SW 1271 (cell line): ENCODE results near the gene MRPL28.
"Not testable (repeated sequence)": the region's sequence is repeated elsewhere in the genome, so short reads cannot be mapped to it uniquely, and the experiment has no call there.

ENCODE experiments used
- DNase-seq, 2 experiments: peaks; one replicate each; lab custom pipeline; 2025; lab: John Stamatoyannopoulos, UW

MRPL28 gene

GRCh38 chr16:373848-374615 lies 3.7 kb upstream of the MRPL28 start:
- no peak for DNase-seq

DNA sequence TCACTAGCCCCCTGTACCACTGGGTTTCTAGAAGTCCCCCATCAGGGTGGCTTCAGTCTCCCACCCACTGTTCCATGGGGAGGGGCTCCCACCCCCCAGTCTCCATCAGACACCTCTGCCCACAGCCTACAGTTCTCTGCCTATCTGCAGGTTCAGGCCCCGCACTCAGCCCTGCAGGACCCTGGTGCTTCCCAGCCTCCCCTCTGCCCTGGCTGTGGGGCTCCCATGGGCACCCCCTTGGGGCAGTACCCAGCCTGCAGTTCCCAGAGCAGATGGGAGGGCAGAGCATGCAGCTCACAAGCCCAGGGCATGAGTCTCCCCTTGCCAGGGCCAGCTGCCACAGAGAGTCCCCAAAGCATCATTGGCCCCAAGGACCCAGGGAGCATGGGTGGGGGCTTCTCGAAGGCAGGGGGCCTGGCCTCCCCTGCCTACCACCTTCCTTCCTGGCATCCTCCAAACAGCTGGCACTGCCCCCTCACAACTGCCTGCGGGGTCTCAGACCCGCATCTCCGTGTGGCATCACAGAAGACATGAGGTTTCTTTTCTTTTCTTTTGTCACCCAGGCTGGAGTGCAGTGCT lies 2.8 kb upstream of the MRPL28 start:
- DNase-seq, result no peak

DNA sequence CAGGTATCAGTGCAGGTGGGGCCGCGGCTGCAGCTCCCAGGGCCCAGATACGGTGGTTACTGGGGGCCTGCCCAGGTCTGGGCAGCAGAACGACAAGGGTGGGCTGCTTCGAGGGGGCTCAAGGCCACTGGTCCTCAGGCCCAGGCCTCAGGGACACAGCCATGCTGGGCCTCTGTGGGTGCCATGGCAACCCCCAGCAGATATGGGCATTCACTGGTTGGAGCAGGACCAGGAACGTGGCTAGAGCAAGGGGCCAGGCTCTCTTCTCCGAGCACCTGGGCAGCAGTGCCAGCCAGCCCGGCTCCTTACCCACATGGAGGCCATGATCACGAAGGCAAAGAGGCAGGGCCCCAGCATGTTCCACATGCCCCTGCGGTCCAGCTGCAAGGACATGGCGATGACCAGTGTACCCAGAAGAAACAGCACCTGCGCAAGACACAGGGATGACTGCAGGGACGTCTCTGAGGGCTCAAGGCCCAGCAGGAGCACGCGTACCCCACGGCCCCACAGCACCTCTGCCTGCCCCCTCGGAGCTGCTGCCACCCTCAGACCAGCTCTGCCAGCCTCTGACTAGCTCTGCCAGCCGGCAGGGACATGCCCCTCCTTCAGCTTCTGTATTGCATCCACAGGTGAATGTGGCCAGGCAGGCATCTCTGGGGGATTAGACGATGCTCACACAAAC lies 2.1 kb upstream of the MRPL28 start:
- no peak for DNase-seq

DNA sequence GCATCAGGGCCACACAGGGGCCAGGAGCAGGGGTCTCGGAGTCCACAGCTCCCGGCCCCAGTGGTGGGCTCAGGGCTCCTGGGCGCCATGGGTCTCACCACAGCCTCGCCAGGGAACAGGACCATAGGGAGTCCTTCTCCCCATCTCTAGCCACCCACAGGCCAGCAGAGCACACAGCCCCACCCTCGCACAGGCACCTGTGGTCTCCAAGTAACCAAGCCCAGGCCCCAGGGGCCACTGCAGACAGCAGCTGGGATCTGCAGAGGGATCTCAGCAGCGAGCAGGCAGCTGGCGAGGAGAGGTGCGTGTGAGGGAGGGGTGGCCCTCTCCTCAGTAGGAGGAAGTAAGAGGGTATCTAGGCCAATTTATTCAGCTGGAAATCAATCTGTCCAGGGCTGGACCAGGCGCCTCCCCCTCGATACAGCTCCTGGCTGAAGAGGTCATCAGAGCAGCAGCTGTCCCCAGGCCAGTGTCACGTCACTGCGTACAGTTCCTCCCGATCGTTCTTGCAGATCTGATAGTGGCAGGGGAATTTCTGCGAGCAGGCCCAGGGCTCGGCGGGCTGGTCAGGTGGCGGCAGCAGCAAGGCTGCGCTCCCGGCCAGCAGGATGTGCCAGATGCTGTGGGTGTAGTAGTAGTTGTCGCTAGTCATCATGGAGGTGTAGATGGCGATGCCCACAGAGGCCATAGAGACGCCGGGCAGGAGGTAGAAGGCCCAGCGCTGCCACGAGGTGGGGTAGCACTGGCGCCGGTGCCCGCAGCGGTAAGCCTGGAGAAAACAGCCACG lies 1.4 kb upstream of the MRPL28 start:
- DNase-seq, result no peak

DNA sequence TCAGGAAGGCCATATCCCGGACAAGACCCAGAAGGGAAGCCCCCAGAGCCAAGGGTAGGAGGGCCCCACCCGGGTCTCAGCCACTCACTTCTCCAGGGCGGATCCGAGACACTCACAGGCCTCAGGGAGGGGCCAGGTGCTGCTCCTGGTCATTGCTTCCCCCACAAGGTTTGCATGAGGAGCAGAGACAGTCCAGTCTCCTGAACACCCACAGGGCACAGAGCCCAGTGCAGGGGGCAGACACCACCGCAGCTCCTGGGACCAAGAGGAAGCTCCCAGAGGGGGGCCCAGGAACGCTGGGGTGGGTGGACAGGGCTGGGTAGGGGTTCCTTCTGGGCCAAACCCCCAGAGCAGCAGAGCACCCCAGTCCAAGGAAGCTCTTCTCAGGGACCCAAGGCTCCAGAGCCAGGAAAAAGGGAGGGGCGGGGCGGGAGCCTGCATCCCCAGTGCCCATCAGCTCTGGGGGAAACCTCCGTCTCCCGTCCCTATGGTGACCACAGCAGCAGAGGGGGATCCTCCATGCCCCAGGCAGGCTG lies 709 bp upstream of the MRPL28 start:
- no peak for DNase-seq

DNA sequence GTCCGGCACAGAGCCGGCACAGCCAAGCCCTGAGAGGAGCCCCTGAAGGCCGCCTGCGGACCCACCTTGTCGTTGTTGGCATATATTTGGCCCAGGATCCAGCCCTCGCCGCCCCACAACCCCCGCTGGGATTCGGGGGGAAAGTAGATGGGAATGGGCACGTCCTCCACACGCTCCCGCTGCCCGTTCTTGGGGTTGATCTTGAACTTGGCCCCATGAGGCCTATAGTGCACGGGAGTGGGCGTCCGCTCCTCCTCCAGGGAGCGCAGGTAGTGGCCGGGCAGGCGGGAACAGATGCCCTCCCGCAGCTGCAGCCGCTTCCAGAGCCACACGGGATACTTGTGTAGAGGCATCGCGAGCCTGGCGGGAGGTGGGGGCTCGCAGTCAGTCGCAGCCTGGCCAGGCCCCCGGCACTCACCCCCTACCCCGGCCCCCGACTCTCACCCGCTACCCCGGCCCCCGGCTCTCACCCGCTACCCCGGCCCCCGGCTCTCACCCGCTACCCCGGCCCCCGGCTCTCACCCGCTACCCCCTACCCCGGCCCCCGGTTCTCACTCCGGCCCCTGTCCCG lies 387 bp downstream of the MRPL28 start:
- DNase-seq, result no peak

GRCh38 chr16:369275-369865 lies 968 bp downstream of the MRPL28 start:
- no peak for DNase-seq

DNA sequence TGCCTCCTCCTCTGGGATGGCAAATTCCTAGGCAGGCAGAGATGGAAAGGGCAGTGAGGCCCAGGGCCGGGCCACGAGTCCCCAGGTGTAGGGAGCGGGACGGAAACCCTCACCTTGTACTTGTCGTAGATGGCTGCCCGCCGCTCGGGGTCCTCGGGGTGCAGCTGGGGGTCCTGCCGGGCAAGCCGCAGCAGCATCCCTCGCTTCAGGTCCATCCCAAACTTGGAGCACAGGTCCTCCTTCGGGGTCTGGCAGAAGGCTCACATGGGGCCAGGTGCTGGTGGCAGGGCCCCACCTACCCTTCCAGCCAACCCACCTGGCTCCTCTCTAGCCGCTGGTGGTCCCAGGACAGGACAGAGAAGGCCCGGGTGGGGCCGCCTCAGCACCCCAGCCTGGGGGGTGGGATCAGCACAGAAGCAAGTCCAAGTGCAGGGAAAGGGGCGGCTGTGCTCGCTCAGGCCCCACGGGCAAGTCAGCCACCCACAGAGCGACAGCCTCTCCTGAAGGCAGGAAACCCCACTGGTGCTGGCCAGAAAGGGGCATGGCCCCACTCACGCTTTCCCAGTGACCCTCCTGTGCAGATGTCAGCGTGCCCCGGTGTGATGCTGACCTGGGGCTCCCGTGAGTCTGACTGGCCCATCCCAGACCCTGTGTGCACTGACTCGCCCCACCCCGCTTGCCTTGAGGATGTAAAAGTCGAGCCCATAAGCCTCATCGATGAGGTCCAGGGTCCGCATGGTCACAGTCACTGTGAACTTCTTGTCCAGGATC lies 1.8 kb downstream of the MRPL28 start:
- no peak for DNase-seq

GRCh38 chr16:367333-367903 lies 2.9 kb downstream of the MRPL28 start:
- DNase-seq, result no peak

GRCh38 chr16:366476-366875 lies 3.9 kb downstream of the MRPL28 start:
- no peak for DNase-seq

DNA sequence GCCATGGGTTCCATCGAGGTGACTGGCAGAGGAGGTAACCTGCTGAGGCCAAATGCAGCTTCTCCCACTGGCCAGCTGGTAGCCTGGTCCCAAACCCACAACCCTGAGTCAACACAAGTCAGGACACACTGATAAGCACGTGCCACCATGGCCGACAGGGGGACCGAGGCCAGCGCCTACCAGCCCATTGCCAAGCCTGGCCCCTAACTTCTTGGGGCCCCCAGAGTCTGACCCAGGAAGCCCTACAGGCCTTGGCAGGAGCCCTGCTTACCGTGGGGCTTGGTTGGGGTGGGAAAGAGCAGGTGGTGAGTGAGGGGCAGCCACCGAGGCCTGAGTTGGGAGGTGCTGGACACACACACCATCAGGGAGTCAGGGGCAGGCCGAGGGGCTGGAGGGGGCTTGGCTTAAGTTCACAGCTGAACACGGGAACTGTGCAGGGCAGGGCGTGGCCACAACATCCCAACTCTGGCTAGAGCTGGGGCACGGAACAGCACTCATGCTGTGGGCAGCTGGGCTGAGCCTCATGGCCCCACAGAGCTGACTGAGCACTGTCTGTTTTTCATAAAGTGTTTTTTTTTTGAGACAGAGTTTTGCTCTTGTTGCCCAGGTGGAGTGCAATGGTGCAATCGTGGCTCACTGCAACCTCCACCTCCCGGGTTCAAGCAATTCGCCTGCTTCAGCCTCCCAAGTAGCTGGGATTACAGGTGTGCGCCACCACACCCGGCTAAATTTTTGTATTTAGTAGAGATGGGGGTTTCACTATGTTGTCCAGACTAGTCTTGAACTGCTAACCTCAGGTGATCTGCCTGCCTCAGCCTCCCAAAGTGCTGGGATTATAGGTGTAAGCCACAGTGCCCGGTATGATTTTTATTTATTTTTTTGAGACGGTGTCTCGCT lies 5.5 kb downstream of the MRPL28 start:
- no peak for DNase-seq

DNA sequence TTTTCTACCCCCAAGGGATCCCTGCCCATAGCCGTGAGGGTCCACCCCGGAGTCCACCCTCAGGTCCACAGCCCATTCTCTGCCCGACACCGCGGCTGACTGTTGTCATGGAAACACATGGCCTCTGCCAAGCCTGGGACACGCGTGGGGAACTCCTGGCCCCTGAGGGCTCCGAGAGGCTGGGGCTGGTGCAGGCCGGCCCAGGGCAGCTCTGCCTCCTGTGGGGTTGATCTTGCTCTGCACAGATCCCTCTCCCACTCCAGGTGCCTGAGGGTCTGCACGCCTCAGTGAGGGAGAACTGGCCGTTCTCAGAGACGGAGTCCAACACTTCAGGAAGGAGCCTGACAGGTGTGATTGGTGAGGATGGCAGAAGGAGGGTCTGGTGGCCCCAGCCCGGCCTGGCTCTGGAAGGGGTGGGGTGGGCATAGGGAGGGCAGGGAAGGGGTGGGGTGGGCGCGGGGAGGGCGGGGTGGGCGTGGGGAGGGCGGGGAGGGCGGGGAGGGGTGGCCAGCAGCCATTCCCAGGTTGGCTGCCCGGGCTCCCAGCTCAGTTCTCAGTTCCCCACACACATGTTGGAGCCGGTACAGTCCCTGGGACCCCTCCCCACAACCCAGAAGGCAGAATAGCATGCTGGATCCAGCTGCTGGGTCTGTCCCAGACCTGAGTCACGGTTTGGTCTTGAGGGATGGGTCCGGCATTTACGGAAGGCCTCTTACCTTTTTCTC lies 6.4 kb downstream of the MRPL28 start:
- no peak for DNase-seq

DNA sequence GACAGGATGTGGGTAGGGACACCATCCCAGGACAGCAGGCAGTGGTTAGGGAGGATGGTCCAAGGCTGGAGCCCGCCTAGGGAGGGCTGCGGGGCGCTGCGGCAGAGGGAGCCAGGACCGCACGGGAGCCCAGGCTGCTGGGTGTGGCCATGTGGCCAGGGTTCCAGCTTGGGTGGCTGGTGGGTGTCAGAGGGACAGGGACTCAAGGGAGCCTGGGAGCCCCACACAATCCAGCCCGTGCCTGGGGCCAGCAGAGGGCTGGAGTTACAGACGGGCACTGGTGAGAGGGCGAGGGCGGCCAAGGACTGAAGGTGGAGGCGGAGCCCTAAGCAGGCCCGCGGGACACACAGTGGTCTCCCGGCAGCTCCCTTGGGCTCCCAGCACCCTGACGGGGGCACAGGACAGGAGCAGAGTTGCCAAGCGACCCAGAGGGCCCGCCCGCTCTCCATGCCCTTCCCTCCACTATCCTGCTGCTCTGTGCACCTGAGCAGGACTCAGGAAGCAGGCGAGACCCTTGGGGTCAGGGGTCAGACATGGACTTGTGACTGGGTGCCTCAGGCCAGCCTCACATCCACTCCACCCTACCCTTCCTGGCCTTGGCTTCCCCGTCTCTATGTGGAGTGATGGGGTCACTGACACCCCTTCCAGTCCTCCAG lies 7.1 kb downstream of the MRPL28 start:
- no peak for DNase-seq

DNA sequence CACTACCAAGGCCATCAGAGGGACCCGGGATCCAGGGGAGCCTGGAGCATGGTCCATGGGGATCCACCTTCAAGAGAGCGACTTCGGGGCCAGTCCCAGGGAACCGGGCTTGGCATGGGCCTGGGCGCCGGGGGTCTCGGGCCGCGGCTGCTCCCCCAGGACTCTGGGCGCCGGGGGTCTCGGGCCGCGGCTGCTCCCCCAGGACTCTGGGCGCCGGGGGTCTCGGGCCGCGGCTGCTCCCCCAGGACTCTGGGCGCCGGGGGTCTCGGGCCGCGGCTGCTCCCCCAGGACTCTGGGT lies 7.7 kb downstream of the MRPL28 start:
- not testable (repeated sequence) for DNase-seq

DNA sequence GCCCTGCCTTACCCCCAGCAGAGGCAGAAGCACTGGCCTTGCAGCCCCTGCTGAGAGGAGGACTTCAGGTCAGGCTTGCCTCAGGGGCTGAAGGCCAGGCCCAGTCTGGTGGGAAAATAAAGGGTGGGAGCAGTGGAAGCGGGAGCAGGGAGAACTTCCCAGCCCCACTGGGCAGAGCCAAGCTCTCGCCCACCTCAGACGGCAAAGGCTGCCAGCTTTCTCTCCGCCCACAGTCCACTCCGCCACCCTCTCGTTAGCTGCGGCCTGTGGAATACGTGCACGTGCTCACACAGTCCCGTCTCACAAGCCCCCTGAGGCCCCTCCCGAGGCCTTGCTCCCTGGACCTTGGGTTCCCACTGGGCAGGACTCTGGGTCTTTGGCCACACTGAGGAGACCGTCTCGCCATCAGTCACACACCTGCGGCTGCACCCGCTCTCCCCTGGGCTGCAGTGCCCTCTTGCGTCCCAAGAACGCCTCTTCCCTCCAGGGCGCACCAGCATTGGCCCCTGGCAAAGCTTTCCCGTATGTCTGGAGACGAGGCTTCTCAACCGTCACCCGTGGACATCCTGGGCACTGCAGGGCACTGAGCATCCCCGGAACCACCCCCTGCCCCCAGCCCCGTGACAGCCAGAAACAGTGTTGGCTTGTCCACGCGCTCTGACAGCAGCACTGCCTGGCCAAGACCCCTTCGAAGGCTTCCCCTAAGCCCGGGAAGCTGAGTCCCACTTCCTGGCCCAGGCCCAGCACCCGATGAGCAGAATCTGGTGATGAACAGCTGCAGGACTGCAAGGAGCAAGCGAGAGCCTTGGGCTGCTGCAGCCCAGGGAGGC lies 8.3 kb downstream of the MRPL28 start:
- peak; percentile 42 to 71 for DNase-seq

DNA sequence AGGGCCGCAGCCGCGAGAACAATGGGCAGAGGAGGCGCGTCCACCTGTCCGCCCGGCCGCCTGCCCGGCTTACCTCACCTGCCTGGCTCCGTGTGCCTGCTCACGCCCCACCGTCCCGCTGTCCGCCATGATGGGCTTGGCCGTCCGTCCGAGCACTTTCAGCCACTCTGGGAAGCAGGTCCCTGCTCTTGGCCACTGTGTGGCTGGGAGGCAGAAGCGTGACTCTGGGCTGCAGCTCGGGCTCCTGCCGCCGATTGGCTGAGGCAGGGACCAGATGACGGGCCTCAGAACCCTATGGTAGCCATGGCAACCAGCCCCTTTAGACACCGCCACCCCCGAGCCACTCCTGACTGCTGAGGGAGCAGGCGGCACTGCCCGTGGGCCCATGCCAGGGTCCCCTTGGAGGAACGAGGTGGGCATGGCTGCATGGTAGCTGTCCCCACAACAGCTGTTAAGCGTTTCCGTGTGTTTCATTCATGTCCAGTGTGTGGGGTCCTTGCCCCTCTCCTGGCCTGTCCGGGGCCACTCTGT lies 8.9 kb downstream of the MRPL28 start:
- no peak for DNase-seq

DNA sequence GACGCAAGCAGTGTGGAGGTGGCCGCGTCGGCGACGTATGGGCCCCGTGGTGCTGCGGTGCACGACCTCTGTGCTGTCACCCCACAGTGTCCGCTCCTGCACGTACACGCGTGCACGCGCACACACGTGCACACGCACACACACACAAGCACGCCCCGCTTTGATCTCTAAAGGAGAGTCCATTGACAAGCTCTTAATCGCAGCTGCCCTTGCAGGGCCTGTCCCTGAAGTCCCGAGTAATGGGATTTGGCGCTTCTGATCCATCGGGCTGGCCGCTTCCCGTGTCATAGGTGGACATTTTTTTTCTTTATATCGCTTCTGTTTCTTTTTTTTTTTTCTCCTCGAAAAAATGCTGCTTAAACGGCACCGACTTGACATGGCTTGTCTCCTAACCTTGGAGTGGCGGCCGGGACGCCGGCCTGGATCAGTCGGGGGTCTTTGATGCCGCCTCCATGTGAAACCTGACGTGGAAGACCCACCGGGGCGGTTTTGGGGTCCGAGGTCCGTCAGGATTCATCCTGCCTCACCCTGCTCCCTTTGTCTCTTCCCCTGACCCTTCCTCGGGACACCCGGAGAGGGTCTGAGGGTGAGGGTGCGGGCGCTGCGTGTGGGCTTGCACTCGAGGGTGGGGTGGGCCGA lies 9.5 kb downstream of the MRPL28 start:
- no peak for DNase-seq
